ENCODE measurements around the gene SCPEP1.

The SCPEP1 gene

DNA sequence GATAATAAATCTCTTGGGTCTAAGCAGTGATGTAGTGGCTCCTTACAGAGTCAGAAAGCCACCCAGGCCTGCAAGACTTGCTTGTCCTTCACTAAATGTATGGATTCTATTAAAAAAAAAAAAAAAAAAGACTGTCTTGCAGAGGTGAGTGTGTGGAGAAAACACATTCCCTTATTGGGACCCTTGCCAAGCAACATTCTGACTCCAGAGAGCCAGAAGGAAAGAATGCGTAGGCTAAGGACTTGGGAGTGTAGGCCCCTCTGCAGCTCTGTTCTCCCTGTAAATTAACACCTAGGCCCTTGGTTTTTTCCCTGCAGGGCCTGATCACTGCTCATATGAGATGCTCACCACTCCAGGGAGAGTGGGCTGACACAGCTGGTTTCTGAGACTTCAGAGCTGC, 17.8 kb downstream of the SCPEP1 start:
- Histone ChIP-seq H3K27me3 (replicated peaks; ENCODE audit: control insufficient read depth, insufficient read depth, low read length) (no peaks in the 10 kb centered on the region), H3K36me3 (ENCODE audit: control insufficient read depth, insufficient read depth, low read length) (peaks cover 27% of the 10 kb centered on the region), H3K4me3 (replicated peaks; ENCODE audit: low read depth, low read length) (no peak overlapping the region)
- TF ChIP-seq CTCF (IDR thresholded peaks at IDR 0.05; ENCODE audit: insufficient read depth, low read length, poor library complexity, severe bottlenecking) = no peak
- no peak for DNase-seq (ENCODE audit: extremely low read depth, insufficient read length)

DNA sequence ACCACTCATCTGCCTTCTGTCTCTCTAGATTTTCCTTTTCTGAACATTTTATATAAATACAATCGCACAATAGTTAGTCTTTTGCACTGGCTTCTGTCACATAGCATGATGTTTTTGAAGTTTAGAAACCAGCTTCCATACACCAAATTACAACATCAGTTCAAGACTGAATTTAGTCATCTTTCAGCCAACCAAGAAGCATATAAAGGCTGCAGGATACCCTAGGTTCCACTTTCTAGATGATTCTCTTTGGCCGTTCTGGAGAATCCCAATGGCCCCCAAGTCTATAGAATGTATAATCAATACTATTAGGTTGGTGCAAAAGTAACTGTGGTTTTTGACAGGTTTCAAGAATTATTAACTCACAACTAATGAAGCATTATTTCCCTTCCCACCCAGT, 19.4 kb downstream of the SCPEP1 start:
- Histone ChIP-seq H3K36me3 (ENCODE audit: control insufficient read depth, insufficient read depth, low read length) (peaks cover 25% of the 10 kb centered on the region), H3K4me3 (replicated peaks; ENCODE audit: low read depth, low read length) (no peak overlapping the region), H3K27me3 (replicated peaks; ENCODE audit: control insufficient read depth, insufficient read depth, low read length) (no peaks in the 10 kb centered on the region)
- TF ChIP-seq CTCF (IDR thresholded peaks at IDR 0.05; ENCODE audit: insufficient read depth, low read length, poor library complexity, severe bottlenecking) = no peak
- DNase-seq (ENCODE audit: extremely low read depth, insufficient read length) = no peak

DNA sequence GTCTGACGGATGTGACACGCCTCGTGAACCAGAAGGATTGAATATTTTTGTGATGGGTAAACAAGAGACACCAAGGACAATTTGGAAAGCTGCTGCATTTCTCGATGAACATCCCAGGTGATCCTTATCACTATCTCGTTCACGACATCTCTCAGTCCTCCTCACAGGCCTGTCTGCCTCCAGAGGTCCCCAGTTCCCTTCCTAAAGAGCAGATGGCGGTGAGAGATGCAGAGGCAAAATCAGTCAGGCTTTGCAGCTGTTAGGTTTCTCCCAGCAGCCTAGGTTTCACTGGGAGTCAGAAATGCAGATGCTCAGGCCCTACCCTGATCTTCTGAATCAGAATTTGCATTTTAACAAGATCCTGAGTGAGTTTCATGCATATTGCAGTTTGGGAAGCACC, 23.6 kb downstream of the SCPEP1 start:
- peaks cover 16% of the 10 kb centered on the region for H3K36me3 ChIP-seq (ENCODE audit: control insufficient read depth, insufficient read depth, low read length)
- H3K4me3 ChIP-seq (replicated peaks; ENCODE audit: low read depth, low read length) = no peak overlapping the region
- TF ChIP-seq CTCF (IDR thresholded peaks at IDR 0.05; ENCODE audit: insufficient read depth, low read length, poor library complexity, severe bottlenecking) = no peak
- no peaks in the 10 kb centered on the region for H3K27me3 ChIP-seq (replicated peaks; ENCODE audit: control insufficient read depth, insufficient read depth, low read length)
- DNase-seq (ENCODE audit: extremely low read depth, insufficient read length) = no peak

DNA sequence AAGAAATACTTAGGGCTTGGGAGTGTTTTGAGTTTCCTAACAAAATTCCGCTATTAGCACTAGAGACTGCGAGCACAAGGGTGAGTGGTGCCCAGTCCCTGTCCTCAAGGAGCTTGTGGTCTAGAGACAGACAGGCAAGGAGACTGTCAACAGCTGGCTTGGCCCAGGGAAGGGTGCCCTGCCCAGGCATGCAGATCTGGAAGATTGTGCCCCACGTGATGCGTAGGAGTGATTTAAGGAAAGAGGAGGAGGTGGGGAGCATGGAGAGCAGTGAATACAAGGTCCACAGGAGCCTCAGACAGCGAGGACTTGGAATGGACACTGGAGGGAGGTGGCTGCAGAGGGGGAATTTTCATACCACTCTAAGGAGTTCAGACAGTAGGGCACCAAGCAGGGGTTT, 25.0 kb downstream of the SCPEP1 start:
- no peak for DNase-seq (ENCODE audit: extremely low read depth, insufficient read length)
- Histone ChIP-seq H3K27me3 (replicated peaks; ENCODE audit: control insufficient read depth, insufficient read depth, low read length) (no peaks in the 10 kb centered on the region), H3K4me3 (replicated peaks; ENCODE audit: low read depth, low read length) (no peak overlapping the region), H3K36me3 (ENCODE audit: control insufficient read depth, insufficient read depth, low read length) (peaks cover 14% of the 10 kb centered on the region)
- no peak for TF ChIP-seq CTCF (IDR thresholded peaks at IDR 0.05; ENCODE audit: insufficient read depth, low read length, poor library complexity, severe bottlenecking)

DNA sequence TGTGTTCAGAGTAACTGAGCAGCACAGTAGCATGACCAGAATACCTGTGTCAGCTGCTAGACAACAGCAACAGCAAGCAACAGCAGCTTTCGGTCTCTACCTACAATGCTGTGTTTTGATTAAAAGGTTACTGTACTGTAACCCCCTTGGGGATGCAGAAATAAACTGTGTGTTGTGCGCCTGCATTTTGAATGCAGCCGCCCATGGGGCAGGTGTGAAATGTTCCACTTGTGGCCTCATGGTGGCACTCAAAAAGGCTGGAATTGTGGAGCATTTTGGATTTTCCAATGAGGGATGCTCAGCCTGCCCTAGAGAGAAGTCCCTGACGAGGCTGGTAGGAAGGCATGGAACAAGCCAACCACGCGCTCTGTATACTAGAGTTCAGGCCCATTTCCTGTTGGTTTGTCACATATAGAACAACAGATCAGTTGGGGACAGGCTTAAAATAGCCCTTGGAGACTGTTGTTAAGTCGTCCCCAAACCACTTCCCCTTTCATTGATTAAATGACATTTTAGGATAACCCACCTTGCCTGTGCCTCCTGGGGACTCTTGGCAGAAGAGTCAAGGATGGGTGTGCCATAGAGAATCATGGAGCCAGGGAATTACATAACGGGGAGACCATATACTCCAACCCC, 27.1 kb downstream of the SCPEP1 start:
- H3K27me3 ChIP-seq (replicated peaks; ENCODE audit: control insufficient read depth, insufficient read depth, low read length) = no peaks in the 10 kb centered on the region
- DNase-seq (ENCODE audit: extremely low read depth, insufficient read length) = peak; percentile 78
- TF ChIP-seq CTCF (IDR thresholded peaks at IDR 0.05; ENCODE audit: insufficient read depth, low read length, poor library complexity, severe bottlenecking) = peak; percentile 26
- H3K36me3 ChIP-seq (ENCODE audit: control insufficient read depth, insufficient read depth, low read length) = peaks cover 14% of the 10 kb centered on the region
- H3K4me3 ChIP-seq (replicated peaks; ENCODE audit: low read depth, low read length) = peak overlapping the region; percentile 22

DNA sequence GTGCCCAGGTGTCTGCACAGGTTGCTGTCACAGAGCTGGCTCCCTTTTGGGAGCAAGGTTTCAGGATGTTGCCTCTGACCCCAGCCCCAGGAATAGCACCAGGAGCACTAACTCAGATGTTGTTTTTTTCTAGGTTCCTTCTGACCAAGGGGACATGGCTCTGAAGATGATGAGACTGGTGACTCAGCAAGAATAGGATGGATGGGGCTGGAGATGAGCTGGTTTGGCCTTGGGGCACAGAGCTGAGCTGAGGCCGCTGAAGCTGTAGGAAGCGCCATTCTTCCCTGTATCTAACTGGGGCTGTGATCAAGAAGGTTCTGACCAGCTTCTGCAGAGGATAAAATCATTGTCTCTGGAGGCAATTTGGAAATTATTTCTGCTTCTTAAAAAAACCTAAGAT, 28.1 kb downstream of the SCPEP1 start:
- no peaks in the 10 kb centered on the region for H3K27me3 ChIP-seq (replicated peaks; ENCODE audit: control insufficient read depth, insufficient read depth, low read length)
- no peak for TF ChIP-seq CTCF (IDR thresholded peaks at IDR 0.05; ENCODE audit: insufficient read depth, low read length, poor library complexity, severe bottlenecking)
- peaks cover 7% of the 10 kb centered on the region for H3K36me3 ChIP-seq (ENCODE audit: control insufficient read depth, insufficient read depth, low read length)
- H3K4me3 ChIP-seq (replicated peaks; ENCODE audit: low read depth, low read length) = no peak overlapping the region
- no peak for DNase-seq (ENCODE audit: extremely low read depth, insufficient read length)

All from GM06990 (cell line).